ENCODE measurements around the gene STON2. TPM values are rescaled to one million over a fixed set of nuclear protein-coding genes. Genes with fewer than 3 reads are reported as not detected.
"Not testable (repeated sequence)": the region's sequence is repeated elsewhere in the genome, so short reads cannot be mapped to it uniquely, and the experiment has no call there.

STON2 gene
- total and polyA plus RNA-seq, 4 experiments from 2014 or later: not detected

DNA sequence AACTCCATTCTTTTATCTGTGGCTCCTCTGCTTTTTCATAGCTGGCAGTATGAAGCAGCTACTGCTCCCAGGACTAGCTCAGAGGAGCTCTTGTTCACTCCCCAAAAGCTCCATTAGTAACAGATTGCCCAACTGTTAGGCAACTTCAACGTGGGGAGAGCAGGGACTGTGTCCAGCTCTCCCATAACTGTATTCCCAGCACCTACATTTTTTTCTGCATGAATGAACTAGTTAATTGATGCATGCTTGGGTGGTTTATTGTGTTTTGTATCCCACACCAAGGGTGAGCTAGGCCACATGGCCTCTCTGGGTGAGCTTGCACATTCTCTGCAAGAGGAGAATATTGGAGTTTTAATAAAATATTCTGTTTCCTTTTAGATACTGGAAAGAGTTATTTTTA is 15.2 kb downstream of the STON2 start:
- intact Hi-C loops (cut with micrococcal nuclease): no loop called here
- no peak for DNase-seq
- no peaks in the 10 kb centered on the region for H3K4me1 Mint-ChIP-seq

DNA sequence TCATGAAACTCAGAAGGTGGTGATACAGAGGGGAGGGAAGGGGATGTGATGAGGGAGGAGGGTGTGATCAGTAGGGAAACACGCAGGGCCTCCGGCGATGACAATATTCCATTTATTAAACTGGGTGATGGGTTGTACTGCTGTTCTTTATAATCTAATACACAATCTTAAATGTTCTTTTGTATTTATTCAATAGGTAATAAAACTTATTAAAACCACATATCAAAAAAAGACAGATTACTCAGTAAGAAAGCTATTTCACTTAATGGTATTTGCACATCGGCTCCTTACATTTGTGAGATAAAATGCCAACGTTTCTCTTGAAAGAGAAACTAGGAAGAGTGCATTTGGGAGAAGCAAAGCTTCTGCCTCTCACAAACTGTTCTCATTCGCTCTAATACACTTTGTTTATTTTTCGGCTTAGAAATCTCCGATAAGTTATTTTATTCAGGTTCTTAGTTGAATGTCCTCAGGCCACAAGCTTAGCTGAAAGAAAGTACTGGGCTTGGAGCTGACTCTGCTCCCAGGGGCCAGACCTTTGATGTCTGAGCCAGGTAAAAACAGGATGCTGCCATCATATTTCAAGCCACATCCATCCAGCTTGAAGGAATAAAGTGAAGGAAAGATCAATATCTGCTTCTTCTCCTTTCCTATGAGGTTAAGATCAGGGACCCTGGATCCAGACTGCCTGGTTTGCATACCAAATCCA is 17.5 kb downstream of the STON2 start:
- H3K27me3 ChIP-seq (ENCODE audit: insufficient read depth, low read length): no peaks in the 10 kb centered on the region
- no peak overlapping the region for H3K27ac ChIP-seq (ENCODE audit: low read depth, low read length)
- H3K4me1 ChIP-seq (ENCODE audit: insufficient read depth, low read length): no peaks in the 10 kb centered on the region
- Mint-ChIP-seq H3K27ac (no peak overlapping the region), H3K4me1 (no peaks in the 10 kb centered on the region), H3K27me3 (peaks cover 3 to 5% of the 10 kb centered on the region in 2 donors), H3K9me3 (peaks cover 0 to 3% (median 0%) of the 10 kb centered on the region in 8 donors), H3K4me3 (no peak overlapping the region), H3K36me3 (no peaks in the 10 kb centered on the region)
- H3K9me3 ChIP-seq (ENCODE audit: control insufficient read depth in 1 of 2, low read length in 2 of 2): no peaks in the 10 kb centered on the region
- no peak for DNase-seq
- CTCF ChIA-PET (ENCODE audit: partially characterized antibody): interaction anchor here (1.0 kb wide), 2 partner anchors 9 to 71 kb away, joined by 3 to 4 read pairs; no protein-coding TSS in a partner anchor
- H3K36me3 ChIP-seq (ENCODE audit: insufficient read depth, low read length): no peaks in the 10 kb centered on the region
- POLR2A ChIA-PET (ENCODE audit: partially characterized antibody): no interaction called here
- intact Hi-C loops (cut with micrococcal nuclease): no loop called here
- H3K4me3 ChIP-seq (ENCODE audit: low read length in 2 of 2): no peak overlapping the region

More for the DNA sequence above, 15.2 kb downstream of the STON2 start:
- peaks cover 5 to 6% of the 10 kb centered on the region in 2 donors for H3K27me3 Mint-ChIP-seq
- Histone ChIP-seq H3K27me3 (ENCODE audit: insufficient read depth, low read length) (no peaks in the 10 kb centered on the region), H3K4me3 (ENCODE audit: low read length in 2 of 2) (no peak overlapping the region), H3K36me3 (ENCODE audit: insufficient read depth, low read length) (no peaks in the 10 kb centered on the region), H3K27ac (ENCODE audit: low read depth, low read length) (no peak overlapping the region), H3K9me3 (ENCODE audit: control insufficient read depth in 1 of 2, low read length in 2 of 2) (no peaks in the 10 kb centered on the region), H3K4me1 (ENCODE audit: insufficient read depth, low read length) (no peaks in the 10 kb centered on the region)
- H3K9me3 Mint-ChIP-seq: peaks cover 0 to 2% (median 0%) of the 10 kb centered on the region in 8 donors
- H3K36me3 Mint-ChIP-seq: no peaks in the 10 kb centered on the region
- H3K27ac Mint-ChIP-seq: no peak overlapping the region
- ChIA-PET POLR2A (ENCODE audit: partially characterized antibody) (no interaction called here), CTCF (ENCODE audit: partially characterized antibody) (no interaction called here)
- no peak overlapping the region for H3K4me3 Mint-ChIP-seq

DNA sequence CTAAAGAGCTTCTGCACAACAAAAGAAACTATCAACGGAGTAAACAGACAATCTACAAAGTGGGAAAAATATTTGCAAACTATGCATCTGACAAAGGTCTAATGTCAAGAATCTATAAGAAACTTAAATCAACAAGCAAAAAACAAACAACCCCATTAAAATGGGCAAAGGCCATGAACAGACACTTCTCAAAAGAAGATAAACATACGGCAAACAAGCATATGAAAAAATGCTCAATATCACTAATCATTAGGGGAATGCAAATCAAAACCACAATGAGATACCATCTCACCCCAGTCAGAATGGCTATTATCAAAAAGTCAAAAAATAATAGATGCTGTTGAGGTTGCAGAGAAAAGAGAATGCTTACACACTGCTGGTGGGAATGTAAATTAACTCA is 20.1 kb downstream of the STON2 start:
- H3K4me1 ChIP-seq (ENCODE audit: insufficient read depth, low read length); H3K9me3 ChIP-seq (ENCODE audit: control insufficient read depth in 1 of 2, low read length in 2 of 2); H3K36me3 ChIP-seq (ENCODE audit: insufficient read depth, low read length); intact Hi-C loops (cut with micrococcal nuclease); POLR2A ChIA-PET (ENCODE audit: partially characterized antibody); H3K4me1 Mint-ChIP-seq; H3K4me3 ChIP-seq (ENCODE audit: low read length in 2 of 2); H3K27me3 Mint-ChIP-seq; H3K27me3 ChIP-seq (ENCODE audit: insufficient read depth, low read length); H3K4me3 Mint-ChIP-seq; H3K9me3 Mint-ChIP-seq; DNase-seq; CTCF ChIA-PET (ENCODE audit: partially characterized antibody); H3K36me3 Mint-ChIP-seq; H3K27ac Mint-ChIP-seq; H3K27ac ChIP-seq (ENCODE audit: low read depth, low read length): not testable (repeated sequence)

DNA sequence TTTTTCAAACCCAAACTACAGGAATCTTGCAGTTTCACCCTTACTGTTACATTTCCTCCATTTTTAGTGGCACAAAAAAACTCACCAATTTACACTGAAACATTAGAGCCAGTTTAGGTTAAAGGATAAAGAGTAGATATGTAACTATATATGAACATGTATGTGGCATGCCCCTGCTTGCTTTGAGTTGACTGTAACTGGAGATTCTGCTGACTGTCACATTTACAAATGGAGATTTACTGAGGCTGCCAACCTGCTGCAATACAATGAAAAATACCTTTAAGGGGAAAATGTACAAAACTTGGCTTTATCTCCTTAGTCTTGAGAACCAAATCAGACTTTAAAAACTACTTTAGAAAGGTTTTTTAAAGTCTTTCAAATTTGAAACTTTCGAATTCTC is 28.3 kb downstream of the STON2 start:
- no peak overlapping the region for H3K4me3 ChIP-seq (ENCODE audit: low read length in 2 of 2)
- no peaks in the 10 kb centered on the region for H3K4me1 Mint-ChIP-seq
- POLR2A ChIA-PET (ENCODE audit: partially characterized antibody): no interaction called here
- H3K9me3 ChIP-seq (ENCODE audit: control insufficient read depth in 1 of 2, low read length in 2 of 2): no peaks in the 10 kb centered on the region
- H3K27me3 Mint-ChIP-seq: peaks cover 2 to 14% of the 10 kb centered on the region in 2 donors
- intact Hi-C loops (cut with micrococcal nuclease): no loop called here
- H3K9me3 Mint-ChIP-seq: no peaks in the 10 kb centered on the region
- no peak for DNase-seq
- no peaks in the 10 kb centered on the region for H3K36me3 ChIP-seq (ENCODE audit: insufficient read depth, low read length)
- H3K36me3 Mint-ChIP-seq: no peaks in the 10 kb centered on the region
- no peak overlapping the region for H3K4me3 Mint-ChIP-seq
- H3K27ac Mint-ChIP-seq: no peak overlapping the region
- H3K27me3 ChIP-seq (ENCODE audit: insufficient read depth, low read length): no peaks in the 10 kb centered on the region
- CTCF ChIA-PET (ENCODE audit: partially characterized antibody): no interaction called here
- H3K27ac ChIP-seq (ENCODE audit: low read depth, low read length): no peak overlapping the region
- no peaks in the 10 kb centered on the region for H3K4me1 ChIP-seq (ENCODE audit: insufficient read depth, low read length)

DNA sequence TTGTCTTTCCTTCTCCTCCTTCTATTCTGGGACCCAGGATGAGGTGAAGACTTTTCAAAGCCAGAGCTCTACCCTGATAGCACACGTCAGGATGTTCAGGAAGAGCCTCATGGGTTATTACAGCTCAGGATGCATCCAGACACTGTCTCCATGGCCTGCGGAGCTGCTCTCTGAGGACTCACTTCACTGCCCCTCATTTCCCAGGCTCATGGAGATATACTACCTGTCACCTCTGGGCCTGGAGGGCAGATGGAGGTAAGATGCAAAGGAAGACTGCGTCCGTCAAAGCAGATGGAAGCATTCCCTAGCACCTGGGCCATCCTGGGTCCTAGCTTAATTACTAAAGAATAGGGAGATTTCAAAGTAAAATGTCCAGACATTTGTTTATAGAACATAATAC is 32.6 kb downstream of the STON2 start:
- intact Hi-C loops (cut with micrococcal nuclease): no loop called here
- Histone ChIP-seq H3K27ac (ENCODE audit: low read depth, low read length) (no peak overlapping the region), H3K9me3 (ENCODE audit: control insufficient read depth in 1 of 2, low read length in 2 of 2) (no peaks in the 10 kb centered on the region), H3K4me1 (ENCODE audit: insufficient read depth, low read length) (no peaks in the 10 kb centered on the region), H3K4me3 (ENCODE audit: low read length in 2 of 2) (no peak overlapping the region), H3K27me3 (ENCODE audit: insufficient read depth, low read length) (no peaks in the 10 kb centered on the region), H3K36me3 (ENCODE audit: insufficient read depth, low read length) (no peaks in the 10 kb centered on the region)
- peaks cover 0 to 14% of the 10 kb centered on the region in 2 donors for H3K27me3 Mint-ChIP-seq
- H3K27ac Mint-ChIP-seq: no peak overlapping the region
- no peak overlapping the region for H3K4me3 Mint-ChIP-seq
- H3K36me3 Mint-ChIP-seq: no peaks in the 10 kb centered on the region
- POLR2A ChIA-PET (ENCODE audit: partially characterized antibody): no interaction called here
- H3K9me3 Mint-ChIP-seq: no peaks in the 10 kb centered on the region
- CTCF ChIA-PET (ENCODE audit: partially characterized antibody): no interaction called here
- DNase-seq: no peak
- no peaks in the 10 kb centered on the region for H3K4me1 Mint-ChIP-seq

DNA sequence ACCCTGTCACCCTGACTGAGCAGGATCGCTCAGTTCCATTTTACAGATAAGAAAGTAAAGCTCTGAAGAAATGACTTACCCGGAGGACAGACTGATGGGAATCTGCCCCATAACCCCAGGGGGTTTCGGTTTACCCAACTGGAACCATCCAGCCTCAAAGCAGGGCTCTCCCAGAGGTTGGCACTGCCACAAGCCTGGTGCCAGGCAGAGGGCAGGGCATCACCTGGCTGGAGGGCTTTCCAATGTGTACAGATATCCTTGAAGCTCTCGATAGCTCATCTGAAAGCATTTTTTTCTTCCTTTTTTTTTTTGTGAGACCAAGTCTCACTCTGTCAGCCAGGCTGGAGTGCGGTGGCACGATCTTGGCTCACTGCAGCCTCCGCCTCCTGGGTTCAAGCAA is 33.2 kb downstream of the STON2 start:
- H3K9me3 ChIP-seq (ENCODE audit: control insufficient read depth in 1 of 2, low read length in 2 of 2): no peaks in the 10 kb centered on the region
- intact Hi-C loops (cut with micrococcal nuclease): no loop called here
- no peaks in the 10 kb centered on the region for H3K4me1 ChIP-seq (ENCODE audit: insufficient read depth, low read length)
- Mint-ChIP-seq H3K27me3 (peaks cover 0 to 14% of the 10 kb centered on the region in 2 donors), H3K4me1 (no peaks in the 10 kb centered on the region), H3K36me3 (no peaks in the 10 kb centered on the region), H3K9me3 (no peaks in the 10 kb centered on the region), H3K27ac (no peak overlapping the region), H3K4me3 (no peak overlapping the region)
- no peak overlapping the region for H3K27ac ChIP-seq (ENCODE audit: low read depth, low read length)
- ChIA-PET POLR2A (ENCODE audit: partially characterized antibody) (no interaction called here), CTCF (ENCODE audit: partially characterized antibody) (no interaction called here)
- no peaks in the 10 kb centered on the region for H3K27me3 ChIP-seq (ENCODE audit: insufficient read depth, low read length)
- H3K36me3 ChIP-seq (ENCODE audit: insufficient read depth, low read length): no peaks in the 10 kb centered on the region
- no peak for DNase-seq
- H3K4me3 ChIP-seq (ENCODE audit: low read length in 2 of 2): no peak overlapping the region

DNA sequence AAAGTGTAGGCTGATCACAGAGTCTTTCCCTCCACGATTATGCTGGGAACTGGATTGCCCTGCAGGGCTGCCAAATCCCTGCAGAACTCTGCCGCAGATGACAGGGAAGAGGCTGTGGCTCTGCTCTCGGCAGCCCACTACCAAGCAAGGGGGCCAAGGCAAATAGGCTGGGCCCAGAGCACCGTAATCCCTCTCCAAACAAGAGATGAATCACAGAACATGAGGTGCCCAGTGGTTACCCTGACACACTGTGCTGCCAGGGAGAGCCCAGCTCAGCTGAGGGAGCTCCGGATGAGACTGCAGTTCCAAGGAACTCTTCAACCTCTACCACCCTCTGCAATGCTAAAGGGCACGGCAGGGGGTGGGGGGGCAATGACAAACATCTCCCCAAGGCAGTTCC is 33.9 kb downstream of the STON2 start:
- ChIA-PET CTCF (ENCODE audit: partially characterized antibody) (no interaction called here), POLR2A (ENCODE audit: partially characterized antibody) (no interaction called here)

More for the DNA sequence above, 33.9 kb downstream of the STON2 start:
- intact Hi-C loops (cut with micrococcal nuclease): no loop called here
- no peaks in the 10 kb centered on the region for H3K4me1 ChIP-seq (ENCODE audit: insufficient read depth, low read length)
- H3K9me3 Mint-ChIP-seq: no peaks in the 10 kb centered on the region
- no peak overlapping the region for H3K27ac Mint-ChIP-seq
- H3K36me3 Mint-ChIP-seq: no peaks in the 10 kb centered on the region
- DNase-seq: no peak
- H3K27me3 ChIP-seq (ENCODE audit: insufficient read depth, low read length): no peaks in the 10 kb centered on the region
- peaks cover 0 to 14% of the 10 kb centered on the region in 2 donors for H3K27me3 Mint-ChIP-seq
- H3K4me3 ChIP-seq (ENCODE audit: low read length in 2 of 2): no peak overlapping the region
- H3K36me3 ChIP-seq (ENCODE audit: insufficient read depth, low read length): no peaks in the 10 kb centered on the region
- H3K27ac ChIP-seq (ENCODE audit: low read depth, low read length): no peak overlapping the region
- no peaks in the 10 kb centered on the region for H3K4me1 Mint-ChIP-seq
- no peaks in the 10 kb centered on the region for H3K9me3 ChIP-seq (ENCODE audit: control insufficient read depth in 1 of 2, low read length in 2 of 2)
- H3K4me3 Mint-ChIP-seq: no peak overlapping the region
